ENCODE data around the gene ANXA3. TPM values are rescaled to one million over a fixed set of nuclear protein-coding genes. Genes with fewer than 3 reads are reported as not detected.

The ANXA3 gene
- total RNA-seq, 4 donors from 2014 or later, result 14.2 to 49.6 (median 30.4) TPM

GRCh38 chr4:78527103-78527502 lies 24.5 kb upstream of the ANXA3 start:
- Histone ChIP-seq H3K27ac (no peak overlapping the region), H3K4me1 (no peaks in the 10 kb centered on the region), H3K36me3 (no peaks in the 10 kb centered on the region), H3K27me3 (no peaks in the 10 kb centered on the region), H3K9me3 (no peaks in the 10 kb centered on the region), H3K4me3 (no peak overlapping the region)
- intact Hi-C loops (cut with DNase I; ENCODE audit: low total_unique reads) (no loop called here), in situ Hi-C loops (cut with MboI; ENCODE audit: low pct_ligation_motif_present in 1 of 4, low pct_unique_long_range_greater_than_20kb in 1 of 4, low sequenced_read_pairs in 3 of 4) (no loop called here)
- TF ChIP-seq POLR2AphosphoS5 (IDR thresholded peaks at IDR 0.05) (no peak), CTCF (IDR thresholded peaks at IDR 0.05) (no peak)
- WGBS, 2 donors (ENCODE audit: low coverage in 1 of 2), result 89 to 97% methylated on average over 1 of the region's 1 CpG
- DNase-seq, result no peak

- in situ Hi-C loops (cut with MboI; ENCODE audit: low pct_ligation_motif_present in 1 of 4, low pct_unique_long_range_greater_than_20kb in 1 of 4, low sequenced_read_pairs in 3 of 4), result no loop called here
- no peak overlapping the region for H3K4me3 ChIP-seq
- H3K27me3 ChIP-seq, result no peaks in the 10 kb centered on the region
- 64 to 73% methylated on average over 4 of the region's 4 CpGs for WGBS, 2 donors (ENCODE audit: low coverage in 1 of 2)
- no peaks in the 10 kb centered on the region for H3K4me1 ChIP-seq
- H3K36me3 ChIP-seq, result no peaks in the 10 kb centered on the region
- intact Hi-C loops (cut with DNase I; ENCODE audit: low total_unique reads), result no loop called here
- no peaks in the 10 kb centered on the region for H3K9me3 ChIP-seq
- DNase-seq, result no peak
- H3K27ac ChIP-seq, result no peak overlapping the region
- TF ChIP-seq EP300 (IDR thresholded peaks at IDR 0.05; ENCODE audit: low read depth), result no peak
Measured at GRCh38 chr4:78527555-78527954, 24.0 kb upstream of the ANXA3 start.

- intact Hi-C loops (cut with DNase I; ENCODE audit: low total_unique reads) (no loop called here), in situ Hi-C loops (cut with MboI; ENCODE audit: low pct_ligation_motif_present in 1 of 4, low pct_unique_long_range_greater_than_20kb in 1 of 4, low sequenced_read_pairs in 3 of 4) (no loop called here)
Measured at GRCh38 chr4:78528327-78528726, 23.2 kb upstream of the ANXA3 start.

GRCh38 chr4:78529569-78530209 lies 21.9 kb upstream of the ANXA3 start:
- DNase-seq, result no peak
- H3K27ac ChIP-seq, result no peak overlapping the region
- 86 to 89% methylated on average over 1 to 2 of the region's 2 CpGs for WGBS, 2 donors (ENCODE audit: low coverage in 1 of 2)
- in situ Hi-C loops (cut with MboI; ENCODE audit: low pct_ligation_motif_present in 1 of 4, low pct_unique_long_range_greater_than_20kb in 1 of 4, low sequenced_read_pairs in 3 of 4) (no loop called here), intact Hi-C loops (cut with DNase I; ENCODE audit: low total_unique reads) (no loop called here)
- no peak overlapping the region for H3K4me3 ChIP-seq
- no peaks in the 10 kb centered on the region for H3K4me1 ChIP-seq
- no peaks in the 10 kb centered on the region for H3K27me3 ChIP-seq
- H3K36me3 ChIP-seq, result no peaks in the 10 kb centered on the region
- H3K9me3 ChIP-seq, result no peaks in the 10 kb centered on the region
- TF ChIP-seq EP300 (IDR thresholded peaks at IDR 0.05; ENCODE audit: low read depth) (no peak), CTCF (IDR thresholded peaks at IDR 0.05) (no peak), POLR2A (IDR thresholded peaks at IDR 0.05) (no peak), POLR2AphosphoS5 (IDR thresholded peaks at IDR 0.05) (no peak)

More at GRCh38 chr4:78528327-78528726, 23.2 kb upstream of the ANXA3 start:
- no peaks in the 10 kb centered on the region for H3K27me3 ChIP-seq
- H3K9me3 ChIP-seq, result no peaks in the 10 kb centered on the region
- DNase-seq, result no peak
- H3K36me3 ChIP-seq, result no peaks in the 10 kb centered on the region
- H3K4me1 ChIP-seq, result no peaks in the 10 kb centered on the region
- no peak overlapping the region for H3K4me3 ChIP-seq
- 56 to 76% methylated on average over 3 of the region's 3 CpGs for WGBS, 2 donors (ENCODE audit: low coverage in 1 of 2)
- TF ChIP-seq CTCF (IDR thresholded peaks at IDR 0.05), result no peak
- no peak for TF ChIP-seq POLR2AphosphoS5 (IDR thresholded peaks at IDR 0.05)
- no peak for TF ChIP-seq EP300 (IDR thresholded peaks at IDR 0.05; ENCODE audit: low read depth)
- TF ChIP-seq POLR2A (IDR thresholded peaks at IDR 0.05), result no peak
- H3K27ac ChIP-seq, result no peak overlapping the region

- TF ChIP-seq POLR2A (IDR thresholded peaks at IDR 0.05) (no peak), POLR2AphosphoS5 (IDR thresholded peaks at IDR 0.05) (no peak), CTCF (IDR thresholded peaks at IDR 0.05) (no peak), EP300 (IDR thresholded peaks at IDR 0.05; ENCODE audit: low read depth) (no peak)
- H3K27ac ChIP-seq, result no peak overlapping the region
- no peak for DNase-seq
- intact Hi-C loops (cut with DNase I; ENCODE audit: low total_unique reads) (no loop called here), in situ Hi-C loops (cut with MboI; ENCODE audit: low pct_ligation_motif_present in 1 of 4, low pct_unique_long_range_greater_than_20kb in 1 of 4, low sequenced_read_pairs in 3 of 4) (no loop called here)
- no peaks in the 10 kb centered on the region for H3K36me3 ChIP-seq
- WGBS, 2 donors (ENCODE audit: low coverage in 1 of 2), result 56 to 76% methylated on average over 1 of the region's 1 CpG
- no peak overlapping the region for H3K4me3 ChIP-seq
- H3K9me3 ChIP-seq, result no peaks in the 10 kb centered on the region
- H3K4me1 ChIP-seq, result no peaks in the 10 kb centered on the region
- H3K27me3 ChIP-seq, result no peaks in the 10 kb centered on the region
Measured at GRCh38 chr4:78532046-78532445, 19.5 kb upstream of the ANXA3 start.

Measured in transverse colon (tissue), 4 donors.